HepG2 (cell line): ENCODE data around the gene MAP3K14. TPM values are rescaled to one million over a fixed set of nuclear protein-coding genes. Genes with fewer than 3 reads are reported as not detected.

Experiments
- ATF2 ChIP-seq: sonication (generic); formaldehyde crosslinking; IDR thresholded peaks from 2 replicates; pipeline ENCODE4 v1.4.0; 2020; ENCODE audit warnings: missing genetic modification reagents
- ATF7 ChIP-seq, 2 experiments: fragments of 450-650 bp in 1 of 2; sonication (generic) in 1 of 2; formaldehyde crosslinking in 1 of 2; IDR thresholded peaks; 2 replicates each; pipeline versions ENCODE4 v1.4.0 to v1.6.1; 2016 to 2020; ENCODE audit warnings: antibody characterized with exemption in 1 of 2, mild to moderate bottlenecking in 1 of 2, missing genetic modification reagents in 1 of 2
- CEBPB ChIP-seq: IDR thresholded peaks from 2 replicates; pipeline ENCODE4 v1.6.1; 2011; ENCODE audit warnings: low read depth, low read length, improper control_type of control experiment, borderline replicate concordance
- CHD4 ChIP-seq: fragments of 200-600 bp; sonication (generic); IDR thresholded peaks from 2 replicates; pipeline ENCODE4 v1.7.0; 2017; ENCODE audit warnings: mild to moderate bottlenecking, low read length, borderline replicate concordance
- HOXA9 ChIP-seq: sonication (generic); formaldehyde crosslinking; IDR thresholded peaks from 2 replicates; pipeline ENCODE4 v1.8.1; 2022; ENCODE audit warnings: missing genetic modification reagents, mild to moderate bottlenecking, moderate library complexity, borderline replicate concordance
- PRMT3 ChIP-seq: sonication (generic); formaldehyde crosslinking; IDR thresholded peaks from 2 replicates; pipeline ENCODE4 v1.8.1; 2022; ENCODE audit warnings: low read depth, mild to moderate bottlenecking, moderate library complexity, missing genetic modification reagents, borderline replicate concordance
- RFX1 ChIP-seq: fragments of 450-650 bp; IDR thresholded peaks from 2 replicates; pipeline ENCODE4 v1.6.1; 2017
- SCMH1 ChIP-seq: sonication (generic); formaldehyde crosslinking; IDR thresholded peaks from 2 replicates; pipeline ENCODE4 v1.9.0; 2021; ENCODE audit warnings: missing genetic modification reagents, mild to moderate bottlenecking, borderline replicate concordance
- SNAPC4 ChIP-seq: sonication (generic); formaldehyde crosslinking; IDR thresholded peaks from 2 replicates; pipeline ENCODE4 v1.4.0; 2020; ENCODE audit warnings: mild to moderate bottlenecking, missing genetic modification reagents
- SOX13 ChIP-seq, 3 experiments: fragments of 450-650 bp in 1 of 3; sonication (generic) in 1 of 3; formaldehyde crosslinking in 1 of 3; IDR thresholded peaks in 2 of 3; conservative IDR thresholded peaks in 1 of 3; 2 replicates each; pipeline versions ENCODE4 v1.5.0 to v1.6.1; 2016 to 2020; ENCODE audit warnings: antibody characterized with exemption in 1 of 3, mild to moderate bottlenecking in 1 of 3, missing compliant biosample characterization in 1 of 3, missing genetic modification reagents in 1 of 3, moderate library complexity in 1 of 3
- TFDP2 ChIP-seq: sonication (generic); formaldehyde crosslinking; IDR thresholded peaks from 2 replicates; pipeline ENCODE4 v1.4.0; 2020; ENCODE audit warnings: missing genetic modification reagents
- ZFP91 ChIP-seq: sonication (generic); formaldehyde crosslinking; IDR thresholded peaks from 2 replicates; pipeline ENCODE4 v1.9.0; 2022; ENCODE audit warnings: missing genetic modification reagents, mild to moderate bottlenecking, borderline replicate concordance
- ZNF121 ChIP-seq: sonication (generic); formaldehyde crosslinking; IDR thresholded peaks from 2 replicates; pipeline ENCODE4 v1.5.0; 2020; ENCODE audit warnings: mild to moderate bottlenecking, missing genetic modification reagents
- ZNF34 ChIP-seq: sonication (generic); formaldehyde crosslinking; IDR thresholded peaks from 2 replicates; pipeline ENCODE4 v1.4.0; 2020; ENCODE audit warnings: mild to moderate bottlenecking, missing genetic modification reagents, borderline replicate concordance
- ZNF552 ChIP-seq: sonication (generic); formaldehyde crosslinking; IDR thresholded peaks from 2 replicates; pipeline ENCODE4 v1.9.0; 2022; ENCODE audit warnings: missing genetic modification reagents, mild to moderate bottlenecking, borderline replicate concordance
- polyA plus RNA-seq, 8 experiments: library from polyadenylated mRNA; depleted of rRNA in 3 of 8; stranded (reverse) in 7 of 8; unstranded in 1 of 8; fragments of >200 nt; fragmentation: Illumina TruSeq in 4 of 8; extraction: Trizol in 4 of 8; gene quantifications; 2 replicates each; pipeline versions ENCODE4 v1.2.1 to v1.2.3, GENCODE V29; 2011 to 2016; ENCODE audit warnings: low read depth in 4 of 8, missing spikeins in 1 of 8, mixed read lengths in 1 of 8; ENCODE audit not compliant: insufficient read depth in 1 of 8
- total RNA-seq, 5 experiments: library from RNA; depleted of rRNA; stranded (reverse); fragments of >200 nt; fragmentation: Illumina TruSeq; extraction: Trizol; gene quantifications; 2 replicates each; pipeline ENCODE4 v1.2.3, GENCODE V29; 2016; ENCODE audit warnings: low read depth in 1 of 5

Gene MAP3K14
- total and polyA plus RNA-seq, 2 of the 13 experiments (the other 11 are each of a cell fraction or from before 2014, with no cell fraction given): 2.6 TPM

GRCh38 chr17:45317111-45317928 lies 500 bp upstream of the MAP3K14 start (continued):
- TF ChIP-seq CHD4 (no peak), ATF2 (CRISPR knock-in tag) (peak; percentile 52; the same call in 1 of the 2 replicates), TFDP2 (CRISPR knock-in tag) (peak; percentile 95), PRMT3 (CRISPR knock-in tag) (no peak), ZNF552 (CRISPR knock-in tag) (no peak), HOXA9 (CRISPR knock-in tag) (no peak), SOX13 (IDR thresholded peaks at IDR 0.05) (no peak), SOX13 (CRISPR knock-in tag; conservative IDR thresholded peaks at IDR 0.05 in 1 of 2, IDR thresholded peaks at IDR 0.05 in 1 of 2) (no peak; a peak in 1 of 4 replicates), SCMH1 (CRISPR knock-in tag) (no peak), CEBPB (no peak), ZNF34 (CRISPR knock-in tag) (no peak), RFX1 (peak; percentile 93), SNAPC4 (CRISPR knock-in tag) (no peak), ZFP91 (CRISPR knock-in tag) (peak; percentile 38; the same call in 1 of the 2 replicates), ATF7 (IDR thresholded peaks at IDR 0.05) (no peak), ATF7 (CRISPR knock-in tag; IDR thresholded peaks at IDR 0.05) (no peak), ZNF121 (CRISPR knock-in tag) (no peak)
